HG03064 (cell line): ENCODE results near the gene GNG7.
"Not testable (repeated sequence)": the region's sequence is repeated elsewhere in the genome, so short reads cannot be mapped to it uniquely, and the experiment has no call there.

ENCODE experiments used
- ATAC-seq: cut with Tn5 transposase; IDR thresholded peaks from one replicate; pipeline ENCODE4 v1.9.1; 2021; ENCODE audit warnings: low read depth; ENCODE audit not compliant: unreplicated experiment

Gene GNG7

DNA sequence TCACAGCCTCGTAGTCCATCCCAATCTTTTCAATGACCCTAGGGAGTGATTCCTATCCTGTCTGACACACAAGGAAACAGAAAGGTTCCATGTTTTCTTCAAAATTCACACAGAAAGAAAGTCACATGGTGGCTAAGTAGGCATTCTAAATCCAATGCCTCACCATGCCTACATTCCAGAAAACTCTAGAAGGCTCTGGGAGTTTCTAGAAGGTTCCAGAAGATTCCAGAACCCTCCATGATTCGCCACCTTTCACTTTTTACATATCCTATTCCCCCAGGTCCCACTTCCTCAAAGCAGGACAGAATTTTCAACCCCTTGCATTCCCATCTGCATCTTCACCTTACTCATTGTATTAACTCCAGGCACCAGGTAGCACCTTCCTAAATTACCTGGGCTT, 23.1 kb downstream of the GNG7 start:
- ATAC-seq, result no peak

DNA sequence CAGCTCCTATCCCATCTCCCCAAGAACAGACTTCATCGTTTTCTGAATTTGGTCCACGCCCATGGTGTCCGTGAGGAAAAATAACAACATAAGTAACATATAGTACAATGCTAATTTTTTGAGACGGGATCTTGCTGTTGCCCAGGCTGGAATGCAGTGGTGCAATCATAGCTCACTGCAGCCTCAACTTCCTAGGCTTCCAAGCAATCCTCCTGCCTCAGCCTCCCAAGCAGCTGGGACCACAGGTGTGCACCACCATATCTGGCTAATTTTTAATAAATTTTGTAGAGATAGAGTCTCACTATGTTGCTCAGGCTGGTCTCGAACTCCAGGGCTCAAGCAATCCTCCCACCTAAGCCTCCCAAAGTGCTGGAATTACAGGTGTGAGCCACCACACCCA, 23.5 kb downstream of the GNG7 start:
- not testable (repeated sequence) for ATAC-seq

DNA sequence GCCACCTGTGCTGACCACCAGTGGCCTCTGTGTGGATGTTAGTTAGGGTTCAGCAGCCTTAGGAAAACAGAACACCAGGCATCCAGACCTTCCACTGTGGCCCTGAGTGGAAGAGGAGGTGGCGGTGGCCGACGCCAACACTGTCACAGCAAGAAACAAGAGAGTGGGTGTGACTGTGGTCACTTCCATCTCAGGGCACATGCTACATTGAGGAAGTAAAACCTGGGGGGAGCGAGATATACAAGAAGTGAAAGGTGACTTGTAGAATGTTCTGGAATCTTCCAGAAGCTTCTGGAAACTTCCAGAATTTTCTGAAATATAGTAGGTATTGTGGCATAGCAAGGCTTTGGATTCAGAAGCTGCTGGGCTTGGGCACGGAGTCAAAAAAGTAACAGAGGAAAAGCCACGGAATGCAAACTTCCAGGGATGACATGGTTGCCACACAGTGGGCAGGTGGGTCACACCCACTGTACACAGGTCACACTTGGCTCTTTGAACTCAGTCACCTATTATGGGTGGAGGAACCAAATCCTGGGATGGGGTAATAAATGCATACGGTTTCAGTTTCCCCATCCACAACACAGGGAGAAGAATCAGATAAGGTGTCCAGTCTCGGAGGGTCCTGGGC, 24.3 kb downstream of the GNG7 start:
- ATAC-seq, result no peak

DNA sequence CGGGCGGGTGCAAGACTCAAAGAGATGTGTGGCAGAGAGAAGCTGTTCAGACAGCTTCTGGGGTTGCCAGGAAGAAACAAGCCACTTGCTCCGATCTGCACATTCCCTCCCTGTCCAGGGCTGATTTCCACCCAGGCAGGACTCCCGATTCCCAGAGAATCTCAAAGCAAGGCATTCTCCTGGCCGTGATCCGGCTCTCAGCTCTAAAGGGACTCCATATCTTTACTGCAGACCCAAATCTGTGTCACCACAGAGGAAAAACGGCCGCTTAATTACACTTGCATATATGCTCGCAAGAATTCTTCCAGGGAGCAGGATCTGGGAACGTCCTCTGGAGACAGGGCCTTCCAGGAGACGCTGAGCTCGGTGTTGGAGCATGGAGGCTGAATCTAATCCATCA, 25.7 kb downstream of the GNG7 start:
- no peak for ATAC-seq

DNA sequence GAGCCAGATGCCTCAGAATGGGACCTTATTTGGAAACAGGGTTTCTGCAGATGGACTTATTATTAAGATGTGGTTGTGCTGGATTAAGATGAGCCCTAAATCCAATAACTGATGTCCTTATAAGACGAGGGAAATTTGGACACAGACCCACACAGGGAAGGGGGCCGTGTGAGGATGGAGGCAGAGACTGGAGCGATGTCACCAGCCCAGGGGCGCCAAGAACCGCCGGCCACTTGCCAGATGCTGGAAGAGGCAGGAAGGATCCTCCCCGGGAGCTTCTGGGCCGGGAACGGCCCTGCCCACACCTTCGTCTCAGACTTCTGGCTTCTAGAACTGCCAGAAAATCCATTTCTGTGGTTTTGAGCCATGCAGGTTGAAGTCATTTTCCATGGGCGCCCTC, 26.6 kb downstream of the GNG7 start:
- ATAC-seq, result no peak

DNA sequence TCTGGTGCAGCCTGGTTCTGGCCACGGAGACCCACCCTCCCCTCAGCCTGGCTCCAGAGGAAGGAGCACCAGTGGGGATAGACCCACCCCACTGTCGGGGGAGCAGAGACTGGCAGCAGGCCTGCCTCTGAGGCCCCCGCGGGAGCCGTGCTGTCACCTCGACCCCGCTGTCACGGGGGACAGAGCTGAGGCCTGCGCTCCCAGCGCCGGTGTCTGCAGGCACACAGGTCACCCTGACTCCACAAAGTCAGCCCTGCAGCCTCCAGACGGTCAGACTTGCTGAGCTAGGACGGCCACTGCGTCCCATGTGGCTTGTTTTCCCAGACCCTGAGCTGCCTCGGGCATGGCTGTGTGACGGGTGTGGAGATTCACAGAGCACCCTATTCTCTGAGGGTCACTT, 32.3 kb downstream of the GNG7 start:
- no peak for ATAC-seq

DNA sequence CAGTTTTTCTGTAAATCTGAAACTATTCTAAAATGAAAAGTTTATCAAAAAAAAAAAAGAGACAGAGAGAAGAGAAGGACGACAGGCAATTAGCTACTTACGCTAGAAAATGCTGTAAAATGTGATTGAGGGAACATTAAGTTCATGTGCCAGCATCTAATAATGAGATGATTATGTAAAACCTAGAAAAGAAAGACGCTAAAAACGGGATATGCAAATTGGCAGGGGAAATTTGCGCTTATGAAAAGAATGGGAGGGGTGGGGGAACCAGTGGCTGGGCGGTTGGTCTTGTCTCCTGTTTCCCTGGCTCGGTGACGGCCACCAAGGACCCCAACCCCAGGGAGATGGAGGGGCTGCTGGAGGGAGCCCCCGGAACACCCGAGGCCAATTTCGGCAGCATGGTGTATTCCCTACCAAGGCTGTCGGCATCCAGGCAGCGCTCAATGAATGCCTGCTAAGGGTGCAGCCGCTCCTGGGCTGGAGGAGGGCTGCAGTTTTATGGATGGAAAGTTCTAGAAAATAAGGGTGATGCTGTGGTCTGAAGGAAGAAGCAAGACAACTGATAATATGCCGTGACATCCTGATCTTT, 34.2 kb downstream of the GNG7 start:
- ATAC-seq, result no peak

DNA sequence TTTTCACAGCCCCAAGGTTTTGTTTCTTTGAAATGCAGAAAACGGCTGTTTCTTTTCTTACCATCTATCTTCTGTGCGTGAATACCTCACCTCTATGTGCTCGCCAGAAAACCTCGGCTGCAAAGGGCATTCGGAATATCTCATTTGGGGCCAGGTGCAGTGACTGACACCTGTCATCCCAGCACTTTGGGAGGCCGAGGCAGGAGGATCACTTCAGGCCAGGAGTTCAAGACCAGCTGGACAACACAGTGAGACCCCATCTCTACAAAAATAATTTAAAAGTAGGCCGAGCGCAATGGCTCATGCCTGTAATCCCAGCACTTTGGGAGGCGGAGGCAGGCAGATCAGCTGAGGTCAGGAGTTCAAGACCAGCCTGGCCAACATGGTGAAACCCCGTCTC, 35.1 kb downstream of the GNG7 start:
- not testable (repeated sequence) for ATAC-seq

DNA sequence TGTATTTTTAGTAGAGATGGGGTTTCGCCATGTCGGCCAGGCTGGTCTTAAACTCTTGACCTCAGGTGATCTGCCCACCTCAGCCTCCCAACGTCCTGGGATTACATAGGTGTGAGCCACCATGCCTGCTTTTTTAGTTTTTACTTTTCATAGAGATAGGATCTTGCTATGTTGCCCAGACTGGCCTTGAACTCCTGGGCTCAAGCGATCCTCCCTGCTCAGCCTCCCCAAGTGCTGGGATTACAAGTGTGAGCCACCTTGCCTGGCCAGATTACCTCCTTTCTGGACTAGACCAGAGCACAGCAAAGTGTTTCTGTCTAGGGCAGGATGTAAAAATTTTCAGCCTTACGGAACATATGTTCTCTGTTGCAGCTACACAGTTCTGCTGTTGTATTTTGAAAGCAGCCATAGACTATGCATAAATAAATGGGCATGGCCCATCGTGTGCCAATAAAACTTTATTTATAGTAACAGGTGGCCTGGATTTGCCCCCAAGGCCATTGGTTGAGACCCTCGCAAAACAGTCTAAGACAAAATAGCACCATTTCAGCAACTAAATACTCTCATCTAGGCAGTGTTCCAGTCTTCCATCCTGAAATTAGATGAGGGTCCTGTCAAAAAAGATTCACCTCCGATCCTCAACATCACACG, 36.0 kb downstream of the GNG7 start:
- ATAC-seq, result no peak

DNA sequence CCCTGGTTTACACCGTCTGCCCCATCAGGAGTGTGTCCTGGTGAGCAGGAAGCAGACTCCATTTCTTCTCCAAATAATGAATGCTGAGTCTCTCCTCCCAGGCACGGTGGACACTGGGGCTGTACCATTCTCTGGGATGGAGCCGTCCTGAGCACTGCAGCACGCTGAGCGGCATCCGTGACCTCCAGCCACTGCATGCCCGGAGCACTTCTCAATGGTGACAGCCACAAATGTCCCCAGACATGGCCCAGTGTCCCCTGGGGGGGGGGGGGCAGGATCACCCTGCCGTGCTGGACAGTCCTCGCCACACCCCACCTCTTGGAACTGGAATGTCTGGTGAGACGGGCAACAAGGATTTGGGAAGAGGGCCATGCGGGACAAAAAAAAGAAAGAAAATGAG, 37.4 kb downstream of the GNG7 start:
- ATAC-seq, result no peak

DNA sequence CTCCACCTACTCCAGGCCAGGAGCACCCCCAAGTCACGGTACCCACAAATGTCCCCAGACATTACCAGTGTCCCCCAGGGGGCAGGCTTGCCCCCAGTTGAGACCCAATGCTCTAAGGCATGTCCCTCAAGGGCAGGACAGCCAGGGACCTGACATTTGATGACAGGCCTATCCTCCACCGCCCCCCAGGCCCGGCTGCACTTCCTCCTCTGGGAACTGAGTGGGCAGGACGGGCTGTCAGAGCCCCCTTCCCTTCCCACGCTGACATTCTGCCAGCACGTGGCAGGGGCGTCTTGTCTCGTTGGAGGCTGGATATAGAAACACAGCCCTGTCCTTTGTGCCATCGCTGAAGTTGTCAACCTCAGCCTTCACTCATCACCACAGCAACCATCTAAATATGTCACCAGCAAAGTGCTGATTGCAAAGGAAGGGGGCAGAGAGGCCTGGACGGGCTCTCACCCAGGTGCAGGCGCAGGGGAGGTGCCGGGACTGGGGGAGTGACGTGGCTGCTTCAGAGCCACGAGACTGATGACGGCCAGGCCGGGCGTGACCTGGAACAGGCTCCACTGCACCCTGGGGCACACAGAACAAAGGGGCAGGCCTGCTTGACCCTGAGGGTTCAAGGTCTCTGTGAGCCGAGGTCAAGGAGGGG, 38.4 kb downstream of the GNG7 start:
- ATAC-seq, result no peak

DNA sequence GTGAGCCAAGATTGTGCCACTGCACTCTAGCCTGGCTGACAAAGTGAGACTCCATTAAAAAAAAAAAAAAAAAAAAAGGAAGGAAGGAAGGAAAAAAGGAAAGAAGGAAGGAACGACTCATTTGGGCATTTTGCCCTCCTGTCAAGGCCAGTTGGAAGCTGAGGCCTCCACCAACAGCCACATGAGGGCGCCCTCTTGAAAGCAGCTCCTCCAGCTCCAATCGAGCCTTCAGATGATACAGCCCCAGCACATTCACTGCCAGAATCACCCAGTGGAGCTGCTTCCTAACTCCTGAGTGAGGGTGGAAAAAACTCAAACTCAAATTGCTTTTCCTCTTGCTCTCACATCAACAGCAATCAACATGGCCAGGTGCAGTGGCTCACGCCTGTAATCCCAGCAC, 40.9 kb downstream of the GNG7 start:
- ATAC-seq, result no peak

DNA sequence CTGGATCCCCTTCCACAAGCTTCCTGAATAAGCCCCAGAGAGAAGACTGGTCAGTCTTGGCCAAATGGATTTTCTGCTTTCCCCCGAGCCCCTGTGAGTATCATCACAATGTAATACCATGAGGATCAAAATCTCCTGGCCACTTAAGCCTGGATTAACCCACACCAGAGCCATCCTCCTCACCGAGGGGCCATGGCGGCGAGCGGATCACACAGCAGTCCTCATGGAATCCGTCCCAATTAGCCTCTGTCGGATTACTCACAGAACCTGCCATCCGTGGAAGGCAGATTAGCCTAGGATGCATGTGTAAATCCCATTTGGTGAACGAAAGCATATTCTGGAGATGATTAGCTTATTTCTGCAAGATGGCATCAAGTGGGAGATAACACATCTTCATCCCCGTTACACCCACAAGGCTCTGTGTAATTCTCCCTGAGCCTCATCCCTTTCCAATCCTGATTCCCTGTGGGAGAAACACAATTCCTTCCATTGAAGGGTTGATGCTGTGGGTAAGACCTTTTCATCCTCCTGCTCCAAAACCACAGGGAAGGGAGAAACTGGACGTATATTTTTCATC, 42.5 kb downstream of the GNG7 start:
- no peak for ATAC-seq

DNA sequence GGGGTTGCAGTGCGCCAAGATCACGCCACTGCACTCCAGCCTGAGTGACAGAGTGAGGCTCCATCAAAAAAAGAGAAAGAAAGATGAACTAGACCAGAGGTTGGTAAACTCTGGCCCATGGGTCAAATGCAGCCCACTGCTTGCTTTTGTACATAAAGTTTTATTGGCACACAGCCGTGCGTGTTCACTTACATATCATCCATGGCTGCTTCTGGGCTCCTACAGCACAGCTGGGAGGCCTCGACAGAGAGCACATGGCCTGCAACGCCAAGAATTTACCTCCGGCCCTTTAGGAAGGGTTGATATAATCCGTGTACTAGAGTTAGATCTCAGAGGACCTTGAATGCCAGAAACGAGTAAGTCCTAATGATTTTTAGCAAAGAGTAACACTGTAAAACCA, 46.0 kb downstream of the GNG7 start:
- ATAC-seq, result no peak

DNA sequence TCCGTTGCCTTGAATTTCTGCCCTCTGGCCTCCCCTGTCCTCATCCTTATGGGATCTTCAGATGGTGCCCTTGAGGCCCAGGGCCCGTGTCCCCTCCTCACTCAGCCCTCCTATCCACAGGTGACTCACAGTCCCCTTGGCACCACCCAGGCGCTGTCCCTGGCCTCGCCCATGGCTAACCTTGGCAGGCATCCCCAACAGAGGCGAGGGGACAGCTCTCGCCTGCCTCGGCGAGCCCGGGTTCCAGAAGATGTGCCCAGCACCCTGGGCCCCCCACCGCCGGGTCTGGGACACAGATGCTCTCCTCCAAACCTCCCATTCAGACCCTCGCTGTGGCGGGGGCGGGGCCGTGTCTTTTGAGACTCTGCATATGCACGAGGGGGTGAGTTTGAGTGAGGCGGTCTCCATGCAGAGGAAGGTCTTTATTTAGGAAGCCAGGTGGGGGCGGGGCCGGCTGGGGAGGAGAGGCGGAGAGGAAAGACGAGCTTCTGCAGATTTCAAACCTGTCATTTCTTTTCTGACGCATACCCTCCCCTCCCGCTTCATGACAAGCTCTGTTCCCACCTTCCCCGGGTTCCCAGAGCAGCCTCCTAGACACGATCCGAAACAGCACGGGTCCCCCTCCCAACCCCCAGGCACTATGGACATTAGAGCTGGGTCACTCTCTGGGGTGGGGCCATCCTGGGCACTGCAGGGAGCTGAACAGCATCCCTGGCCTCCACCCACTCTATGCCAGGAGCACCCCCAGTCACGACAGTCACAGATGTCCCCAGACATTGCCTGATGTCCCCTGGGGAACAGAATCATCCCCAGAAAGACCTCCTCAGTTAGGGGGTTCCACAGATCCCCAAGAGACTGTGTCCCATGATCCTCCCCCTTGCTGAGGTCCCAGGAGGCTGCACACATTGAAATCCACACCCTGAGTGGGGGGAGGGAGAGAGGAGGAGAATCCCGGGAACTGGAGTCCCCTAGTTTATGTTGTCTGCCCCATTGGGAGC, 48.5 kb downstream of the GNG7 start:
- no peak for ATAC-seq

DNA sequence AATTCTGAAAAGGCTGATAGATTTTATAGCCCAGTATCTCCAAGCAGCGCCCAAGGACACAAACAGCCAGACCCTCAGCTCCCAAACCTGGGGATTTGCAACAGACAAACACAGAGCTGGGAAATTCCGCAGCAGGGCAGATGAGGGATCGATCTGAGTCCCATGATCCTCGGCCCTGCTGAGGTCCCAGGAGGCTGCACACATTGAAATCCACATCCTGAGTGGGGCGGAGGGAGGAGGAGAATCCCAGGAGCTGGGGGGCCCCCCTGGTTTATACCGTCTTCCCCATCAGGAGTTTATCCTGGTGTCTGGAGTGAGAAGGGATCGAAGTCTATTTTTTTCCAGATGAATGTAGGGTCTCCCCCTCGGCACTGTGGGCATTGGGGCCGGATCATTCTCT, 49.3 kb downstream of the GNG7 start:
- ATAC-seq, result no peak

DNA sequence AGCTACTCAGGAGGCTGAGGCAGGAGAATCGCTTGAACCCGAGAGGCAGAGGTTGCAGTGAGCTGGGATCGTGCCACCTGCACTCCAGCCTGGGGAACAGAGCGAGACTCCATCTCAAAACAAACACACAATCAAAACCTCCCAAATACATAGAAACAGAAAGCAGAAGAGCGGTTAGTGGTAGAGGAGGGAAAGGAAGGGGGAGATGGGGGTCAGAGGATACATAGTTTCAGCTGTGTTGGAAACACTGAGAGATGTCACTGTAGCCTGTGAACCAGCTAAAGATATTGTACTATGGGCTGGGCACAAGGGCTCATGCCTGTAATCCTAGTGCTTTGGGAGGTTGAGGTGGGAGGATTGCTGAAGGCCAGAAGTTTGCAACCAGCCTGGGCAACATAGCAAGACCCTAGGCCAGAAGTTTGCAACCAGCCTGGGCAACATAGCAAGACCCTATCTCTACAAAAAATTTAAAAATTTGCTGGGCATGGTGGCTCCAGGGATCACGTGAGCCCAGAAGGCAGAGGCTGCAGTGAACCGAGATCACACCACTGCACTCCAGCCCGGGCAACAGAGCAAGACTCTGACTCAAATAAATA, 49.9 kb downstream of the GNG7 start:
- ATAC-seq, result no peak

DNA sequence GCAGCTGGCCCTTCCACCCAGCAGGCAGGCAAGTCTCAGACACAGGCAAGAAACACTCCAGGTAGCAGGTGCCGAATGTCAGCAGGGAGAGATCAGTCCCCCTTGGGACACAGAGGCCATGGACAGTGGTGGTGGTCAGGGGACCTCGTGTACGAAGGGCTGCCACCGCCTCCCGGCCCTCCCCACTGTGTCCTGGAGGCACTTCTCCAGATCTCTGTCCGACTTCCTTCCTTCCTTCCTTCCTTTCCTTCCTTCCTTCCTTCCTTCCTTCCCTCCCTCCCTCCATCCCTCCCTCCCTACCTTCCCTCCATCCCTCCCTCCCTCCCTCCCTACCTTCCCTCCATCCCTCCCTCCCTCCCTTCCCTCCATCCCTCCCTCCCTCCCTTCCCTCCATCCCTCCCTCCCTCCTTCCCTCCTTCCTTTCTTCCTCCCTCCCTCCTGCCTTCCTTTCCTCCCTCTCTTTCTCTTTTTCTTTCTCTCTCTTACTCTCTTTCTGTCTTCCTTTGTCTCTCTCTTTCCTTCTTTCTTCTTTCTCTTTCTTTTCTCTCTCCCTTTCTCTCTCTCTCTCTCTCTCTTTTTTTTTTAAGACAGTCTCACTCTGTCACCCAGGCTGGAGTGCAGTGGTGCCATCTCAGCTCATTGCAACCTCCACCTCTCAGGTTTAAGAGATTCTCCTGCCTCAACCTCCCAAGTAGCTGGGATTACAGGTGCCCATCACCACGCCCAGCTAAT, 51.3 kb downstream of the GNG7 start:
- not testable (repeated sequence) for ATAC-seq

DNA sequence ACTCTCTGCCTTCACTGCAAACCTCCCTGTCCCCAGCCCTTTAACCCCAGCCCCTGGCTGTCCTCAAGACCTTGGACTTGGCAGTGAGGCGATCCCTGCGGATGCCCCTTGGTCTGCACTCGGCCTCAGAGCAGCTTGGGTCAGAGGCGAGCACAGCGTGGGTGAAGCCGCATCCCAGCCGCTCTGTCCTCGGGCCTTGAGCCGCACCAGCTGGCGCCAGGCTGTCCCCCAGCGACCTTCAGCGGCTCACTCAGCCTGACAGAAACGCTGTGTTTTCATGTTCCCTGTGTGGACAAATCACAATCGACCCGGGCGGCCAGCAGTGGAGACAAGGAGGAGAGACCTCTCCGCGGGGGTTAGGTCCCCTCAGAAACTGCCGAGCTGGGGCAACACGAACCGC, 52.0 kb downstream of the GNG7 start:
- no peak for ATAC-seq
